ENCODE measurements around the gene TLNRD1. TPM values are rescaled to one million over a fixed set of nuclear protein-coding genes. Genes with fewer than 3 reads are reported as not detected.
A peak's percentile ranks its signal among the peaks of the same experiment; 100 is the strongest.

The TLNRD1 gene
- total RNA-seq, 4 donors from 2014 or later: 17.0 to 31.9 (median 25.9) TPM

DNA sequence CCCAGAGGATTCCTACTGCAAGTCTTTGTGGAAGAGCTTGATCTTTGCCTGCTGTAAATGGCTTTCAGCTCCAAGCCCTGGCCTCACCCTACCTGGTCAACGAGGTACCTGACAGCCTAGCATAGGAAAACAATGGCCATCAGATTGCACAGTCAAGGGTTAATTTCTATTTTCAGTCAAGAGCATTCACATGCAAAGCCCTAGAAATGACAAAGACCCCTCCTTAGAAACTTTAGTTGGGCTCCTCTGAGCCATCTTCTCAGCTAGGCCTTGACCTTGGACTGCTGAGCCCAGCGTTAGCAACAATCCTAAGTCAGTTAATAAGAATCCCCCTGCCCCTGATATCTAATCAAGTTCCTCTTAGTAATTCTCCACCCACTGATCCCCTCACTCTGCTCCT is 29.6 kb upstream of the TLNRD1 start:
- H3K4me3 ChIP-seq: no peak overlapping the region
- no peak for ATAC-seq
- H3K4me1 ChIP-seq: peaks cover 0 to 19% (median 0%) of the 10 kb centered on the region in 3 donors
- no peak overlapping the region for H3K27ac ChIP-seq
- WGBS, 2 donors (ENCODE audit: low coverage in 1 of 2): 79 to 80% methylated on average over 2 of the region's 2 CpGs
- TF ChIP-seq POLR2A (IDR thresholded peaks at IDR 0.05): no peak
- TF ChIP-seq EP300 (IDR thresholded peaks at IDR 0.05): no peak
- TF ChIP-seq POLR2AphosphoS5 (IDR thresholded peaks at IDR 0.05): no peak
- TF ChIP-seq, protein P1, sequence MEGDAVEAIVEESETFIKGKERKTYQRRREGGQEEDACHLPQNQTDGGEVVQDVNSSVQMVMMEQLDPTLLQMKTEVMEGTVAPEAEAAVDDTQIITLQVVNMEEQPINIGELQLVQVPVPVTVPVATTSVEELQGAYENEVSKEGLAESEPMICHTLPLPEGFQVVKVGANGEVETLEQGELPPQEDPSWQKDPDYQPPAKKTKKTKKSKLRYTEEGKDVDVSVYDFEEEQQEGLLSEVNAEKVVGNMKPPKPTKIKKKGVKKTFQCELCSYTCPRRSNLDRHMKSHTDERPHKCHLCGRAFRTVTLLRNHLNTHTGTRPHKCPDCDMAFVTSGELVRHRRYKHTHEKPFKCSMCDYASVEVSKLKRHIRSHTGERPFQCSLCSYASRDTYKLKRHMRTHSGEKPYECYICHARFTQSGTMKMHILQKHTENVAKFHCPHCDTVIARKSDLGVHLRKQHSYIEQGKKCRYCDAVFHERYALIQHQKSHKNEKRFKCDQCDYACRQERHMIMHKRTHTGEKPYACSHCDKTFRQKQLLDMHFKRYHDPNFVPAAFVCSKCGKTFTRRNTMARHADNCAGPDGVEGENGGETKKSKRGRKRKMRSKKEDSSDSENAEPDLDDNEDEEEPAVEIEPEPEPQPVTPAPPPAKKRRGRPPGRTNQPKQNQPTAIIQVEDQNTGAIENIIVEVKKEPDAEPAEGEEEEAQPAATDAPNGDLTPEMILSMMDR (IDR thresholded peaks at IDR 0.05): no peak
- peaks cover 0 to 44% of the 10 kb centered on the region in 2 donors for H3K36me3 ChIP-seq
- H3K9me3 ChIP-seq: no peaks in the 10 kb centered on the region
- no peaks in the 10 kb centered on the region for H3K27me3 ChIP-seq

- 100% methylated on average over 1 of the region's 3 CpGs; no CpG with 5 or more reads in 1 of the 2 donors for WGBS, 2 donors (ENCODE audit: low coverage in 1 of 2)
- no peak for ATAC-seq
- Histone ChIP-seq H3K27me3 (no peaks in the 10 kb centered on the region), H3K27ac (no peak overlapping the region), H3K4me3 (no peak overlapping the region), H3K36me3 (peaks cover 0 to 54% of the 10 kb centered on the region in 2 donors), H3K4me1 (peaks cover 0 to 30% (median 3%) of the 10 kb centered on the region in 3 donors), H3K9me3 (no peaks in the 10 kb centered on the region)
- TF ChIP-seq POLR2AphosphoS5 (IDR thresholded peaks at IDR 0.05): no peak
- TF ChIP-seq EP300 (IDR thresholded peaks at IDR 0.05): no peak
- no peak for TF ChIP-seq POLR2A (IDR thresholded peaks at IDR 0.05)
- TF ChIP-seq, protein P1 (IDR thresholded peaks at IDR 0.05): no peak
Measured at GRCh38 chr15:80972276-80972675, 28.4 kb upstream of the TLNRD1 start.

DNA sequence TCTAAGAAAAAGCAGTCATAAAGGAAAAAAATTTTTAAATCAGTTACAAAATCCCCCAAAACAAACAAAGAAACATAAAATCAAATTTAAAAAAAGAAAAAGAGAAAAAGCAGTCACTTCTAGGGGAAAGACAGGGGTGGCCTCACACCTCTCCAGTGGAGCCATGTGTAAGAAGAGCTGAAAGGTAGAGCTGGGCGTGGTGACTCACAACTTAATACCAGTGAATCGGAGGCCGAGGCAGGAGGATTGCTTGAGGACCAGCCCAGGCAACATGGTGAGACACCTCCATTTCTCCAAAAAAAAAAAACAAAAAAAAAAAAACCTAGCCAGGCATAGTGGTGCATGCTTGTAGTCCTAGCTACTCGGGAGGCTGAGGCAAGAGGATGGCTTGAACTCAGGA is 25.8 kb upstream of the TLNRD1 start:
- TF ChIP-seq EP300 (IDR thresholded peaks at IDR 0.05) (no peak), POLR2AphosphoS5 (IDR thresholded peaks at IDR 0.05) (no peak)
- H3K27ac ChIP-seq: no peak overlapping the region
- no peaks in the 10 kb centered on the region for H3K9me3 ChIP-seq
- H3K4me3 ChIP-seq: no peak overlapping the region
- peaks cover 0 to 55% of the 10 kb centered on the region in 2 donors for H3K36me3 ChIP-seq
- ATAC-seq: no peak
- no peaks in the 10 kb centered on the region for H3K27me3 ChIP-seq
- 94% methylated on average over 4 of the region's 4 CpGs; no CpG with 5 or more reads in 1 of the 2 donors for WGBS, 2 donors (ENCODE audit: low coverage in 1 of 2)
- H3K4me1 ChIP-seq: peaks cover 0 to 43% (median 4%) of the 10 kb centered on the region in 3 donors

- no peak for TF ChIP-seq POLR2A (IDR thresholded peaks at IDR 0.05)
- no peak for TF ChIP-seq EP300 (IDR thresholded peaks at IDR 0.05)
- TF ChIP-seq, protein P1 (IDR thresholded peaks at IDR 0.05): no peak
- TF ChIP-seq POLR2AphosphoS5 (IDR thresholded peaks at IDR 0.05): no peak
- Histone ChIP-seq H3K4me3 (no peak overlapping the region), H3K9me3 (no peaks in the 10 kb centered on the region), H3K27ac (no peak overlapping the region), H3K4me1 (peaks cover 0 to 39% (median 4%) of the 10 kb centered on the region in 3 donors), H3K27me3 (no peaks in the 10 kb centered on the region), H3K36me3 (peaks cover 0 to 74% of the 10 kb centered on the region in 2 donors)
- ATAC-seq: no peak
- WGBS, 2 donors (ENCODE audit: low coverage in 1 of 2): 94% methylated on average over 3 of the region's 4 CpGs; no CpG with 5 or more reads in 1 of the 2 donors
Measured at GRCh38 chr15:80976851-80977250, 23.9 kb upstream of the TLNRD1 start.

- 31 to 37% methylated on average over 3 to 5 of the region's 7 CpGs for WGBS, 2 donors (ENCODE audit: low coverage in 1 of 2)
- Histone ChIP-seq H3K27me3 (no peaks in the 10 kb centered on the region), H3K27ac (peak overlapping the region in 1 of 4 donors; percentile 22), H3K4me3 (no peak overlapping the region), H3K36me3 (peaks cover 0 to 73% of the 10 kb centered on the region in 2 donors), H3K4me1 (peaks cover 0 to 39% (median 4%) of the 10 kb centered on the region in 3 donors), H3K9me3 (no peaks in the 10 kb centered on the region)
- TF ChIP-seq EP300 (IDR thresholded peaks at IDR 0.05): no peak
- TF ChIP-seq POLR2AphosphoS5 (IDR thresholded peaks at IDR 0.05): no peak
- TF ChIP-seq, protein P1 (IDR thresholded peaks at IDR 0.05): peak in 3 of 4 experiments; percentile 35 to 64 (median 50)
- no peak for TF ChIP-seq POLR2A (IDR thresholded peaks at IDR 0.05)
- ATAC-seq: peak; percentile 84
Measured at GRCh38 chr15:80977627-80978036, 23.1 kb upstream of the TLNRD1 start.

Measured in gastroesophageal sphincter (tissue), 4 donors.